CD14-positive monocyte (primary cell): ENCODE data around the gene JMJD6. TPM values are rescaled to one million over a fixed set of nuclear protein-coding genes. Genes with fewer than 3 reads are reported as not detected.
"Not testable (repeated sequence)": the region's sequence is repeated elsewhere in the genome, so short reads cannot be mapped to it uniquely, and the experiment has no call there.

Experiments
- DNase-seq, 3 donors: peaks; one replicate each; pipeline ENCODE4 v3.0.0-alpha.2; 2011 to 2022
- H2AFZ ChIP-seq: 2 replicates; pipeline ENCODE4 v1.6.0; 2012; ENCODE audit warnings: mild to moderate bottlenecking, low read depth, low read length, inconsistent platforms; ENCODE audit not compliant: insufficient read depth, poor library complexity, severe bottlenecking
- H3K27ac ChIP-seq, 2 donors: 1 replicate in 1 of 2; 2 replicates in 1 of 2; pipeline ENCODE4 v1.5.1; 2012 to 2013; ENCODE audit warnings: low read length in 2 of 2, control low read depth in 1 of 2, inconsistent platforms in 1 of 2, low read depth in 1 of 2, mild to moderate bottlenecking in 1 of 2
- H3K27me3 ChIP-seq, 2 donors: one replicate each; pipeline versions ENCODE4 v1.6.0 to v1.6.1; 2011 to 2013; ENCODE audit warnings: low read length in 2 of 2; ENCODE audit not compliant: control insufficient read depth in 2 of 2, insufficient read depth in 2 of 2
- H3K36me3 ChIP-seq, 2 donors: replicated peaks in 1 of 2; 1 replicate in 1 of 2; 2 replicates in 1 of 2; pipeline versions ENCODE4 v1.5.1 to v1.6.1; 2012 to 2013; ENCODE audit warnings: low read length in 2 of 2, control low read depth in 1 of 2, inconsistent platforms in 1 of 2, mild to moderate bottlenecking in 1 of 2; ENCODE audit not compliant: insufficient read depth in 2 of 2, control insufficient read depth in 1 of 2
- H3K4me1 ChIP-seq, 2 donors: 1 replicate in 1 of 2; 2 replicates in 1 of 2; pipeline versions ENCODE4 v1.5.1 to v1.6.1; 2012 to 2013; ENCODE audit warnings: low read length in 2 of 2, control low read depth in 1 of 2, inconsistent platforms in 1 of 2, mild to moderate bottlenecking in 1 of 2, moderate library complexity in 1 of 2; ENCODE audit not compliant: insufficient read depth in 2 of 2, control insufficient read depth in 1 of 2
- H3K4me2 ChIP-seq: replicated peaks from 2 replicates; pipeline ENCODE3; 2012; ENCODE audit warnings: low read length, moderate library complexity, mild to moderate bottlenecking; ENCODE audit not compliant: poor library complexity, severe bottlenecking; ENCODE audit errors: extremely low read depth
- H3K4me3 ChIP-seq, 3 experiments: fragments of 200-600 bp in 1 of 3; sonication (generic) in 1 of 3; replicated peaks in 1 of 3; 1 replicate in 2 of 3; 2 replicates in 1 of 3; pipeline ENCODE4 v1.5.1; 2011 to 2013; ENCODE audit warnings: low read length in 3 of 3, mild to moderate bottlenecking in 3 of 3, control low read depth in 2 of 3, low read depth in 2 of 3, inconsistent platforms in 1 of 3, moderate library complexity in 1 of 3
- H3K79me2 ChIP-seq: 2 replicates; pipeline ENCODE4 v1.6.0; 2012; ENCODE audit warnings: mild to moderate bottlenecking, control low read depth, inconsistent platforms, low read length, moderate library complexity; ENCODE audit not compliant: insufficient read depth
- H3K9ac ChIP-seq: 2 replicates; pipeline ENCODE4 v1.6.0; 2017; ENCODE audit warnings: low read length, mild to moderate bottlenecking; ENCODE audit not compliant: insufficient read depth, poor library complexity, severe bottlenecking
- H3K9me3 ChIP-seq, 2 donors: replicated peaks in 1 of 2; 1 replicate in 1 of 2; 2 replicates in 1 of 2; pipeline versions ENCODE4 v1.5.1 to v1.6.1; 2012 to 2013; ENCODE audit warnings: low read length in 2 of 2, control low read depth in 1 of 2; ENCODE audit not compliant: control insufficient read depth in 1 of 2, insufficient read depth in 1 of 2
- H4K20me1 ChIP-seq: 2 replicates; pipeline ENCODE4 v1.6.0; 2012; ENCODE audit warnings: mild to moderate bottlenecking, low read length, control low read depth, moderate library complexity; ENCODE audit not compliant: insufficient read depth
- H3K27ac Mint-ChIP-seq, 7 donors: one replicate each; pipeline ENCODE4 v1.8.0; 2020; ENCODE audit warnings: mild to moderate bottlenecking in 7 of 7, mixed read lengths in 7 of 7, moderate library complexity in 6 of 7, inconsistent platforms in 2 of 7
- H3K27me3 Mint-ChIP-seq, 3 donors: one replicate each; pipeline ENCODE4 v1.8.0; 2021 to 2022; ENCODE audit warnings: low read depth in 3 of 3, mild to moderate bottlenecking in 3 of 3, mixed read lengths in 3 of 3, moderate library complexity in 3 of 3, inconsistent platforms in 1 of 3
- H3K36me3 Mint-ChIP-seq, 2 donors: one replicate each; pipeline ENCODE4 v1.8.0; 2020; ENCODE audit warnings: mixed read lengths in 2 of 2, inconsistent platforms in 1 of 2, mild to moderate bottlenecking in 1 of 2
- H3K4me1 Mint-ChIP-seq: one replicate; pipeline ENCODE4 v1.8.0; 2020; ENCODE audit warnings: mild to moderate bottlenecking, mixed read lengths
- H3K4me3 Mint-ChIP-seq, 2 donors: one replicate each; pipeline ENCODE4 v1.8.0; 2020; ENCODE audit warnings: mild to moderate bottlenecking in 2 of 2, mixed read lengths in 2 of 2, moderate library complexity in 1 of 2
- H3K9me3 Mint-ChIP-seq, 7 donors: one replicate each; pipeline ENCODE4 v1.8.0; 2020 to 2022; ENCODE audit warnings: mixed read lengths in 7 of 7, mild to moderate bottlenecking in 6 of 7, moderate library complexity in 6 of 7, inconsistent platforms in 2 of 7
- CTCF ChIP-seq: fragments of 200-600 bp; IDR thresholded peaks from one replicate; pipeline ENCODE4 v1.8.0; 2022; ENCODE audit warnings: antibody characterized with exemption, mild to moderate bottlenecking
- WGBS: methylation state at CpG from one replicate; pipeline ENCODE4 v1.1.5; 2013; ENCODE audit warnings: missing lambda C conversion rate; ENCODE audit not compliant: insufficient coverage; 5-methylcytosine and 5-hydroxymethylcytosine counted together
- intact Hi-C, 2 donors: fragments of 100-400 bp; cut with micrococcal nuclease; formaldehyde crosslinking; loops; one replicate each; pipeline versions ENCODE4 v1.15.0 to v1.15.1; 2023
- polyA plus RNA-seq, 3 donors: library from polyadenylated mRNA; depleted of rRNA in 1 of 3; unstranded in 2 of 3; stranded (reverse) in 1 of 3; fragments of 300-500 nt in 2 of 3; fragments of >200 nt in 1 of 3; fragmentation: Illumina TruSeq in 2 of 3; gene quantifications; 1 replicate in 2 of 3; 2 replicates in 1 of 3; pipeline ENCODE4 v1.2.3, GENCODE V29; 2012 to 2021

Gene JMJD6
- polyA plus RNA-seq, 3 donors = 24.6 to 75.0 (median 26.2) TPM

DNA sequence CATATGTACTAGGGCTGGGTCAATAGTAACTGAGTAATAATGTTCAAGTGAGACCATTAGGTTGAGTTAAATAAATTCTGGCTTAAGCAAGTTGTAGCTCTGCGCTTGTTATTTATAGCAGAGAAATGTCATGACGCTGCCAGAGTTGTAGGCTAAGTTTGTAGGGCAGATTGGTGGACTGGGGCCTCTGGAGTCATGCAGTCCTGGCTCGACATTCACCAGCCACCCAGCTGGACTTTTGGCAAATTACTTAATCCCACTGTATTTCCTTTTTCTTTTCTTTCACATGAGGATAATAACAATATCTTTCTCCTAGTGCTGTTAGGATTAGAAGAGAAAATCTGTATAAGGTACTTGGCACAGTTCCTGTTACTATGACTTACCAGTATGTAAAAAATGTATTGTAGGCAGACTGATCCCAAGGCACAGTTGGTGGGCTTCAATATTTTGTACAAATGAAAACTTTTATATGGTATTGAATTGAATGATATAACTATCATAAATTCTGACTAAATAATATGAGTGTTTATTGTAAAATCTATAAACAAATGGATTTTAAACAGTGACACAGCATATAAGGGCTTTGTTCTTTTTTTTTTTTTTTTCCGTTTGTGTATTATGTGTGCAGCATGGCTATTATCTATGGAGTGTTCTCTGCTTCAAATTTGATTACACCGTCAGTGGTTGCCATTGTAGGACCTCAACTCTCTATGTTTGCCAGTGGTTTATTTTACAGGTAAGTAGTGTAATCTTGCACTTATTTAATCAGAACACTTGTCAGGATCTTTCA, 14.1 kb upstream of the JMJD6 start:
- 100% methylated on average over 1 of the region's 5 CpGs for WGBS
- Histone ChIP-seq H3K9ac (no peak overlapping the region), H3K27ac (no peak overlapping the region), H3K4me2 (no peak overlapping the region), H3K36me3 (peaks cover 36 to 53% of the 10 kb centered on the region in 2 donors), H3K9me3 (no peaks in the 10 kb centered on the region), H3K27me3 (no peaks in the 10 kb centered on the region), H3K79me2 (peaks cover 35% of the 10 kb centered on the region), H3K4me1 (peaks cover 14 to 18% of the 10 kb centered on the region in 2 donors), H3K4me3 (no peak overlapping the region), H2AFZ (no peak overlapping the region), H4K20me1 (peaks cover 16% of the 10 kb centered on the region)
- Mint-ChIP-seq H3K4me3 (no peak overlapping the region), H3K4me1 (peaks cover 15% of the 10 kb centered on the region), H3K36me3 (peaks cover 43 to 53% of the 10 kb centered on the region in 2 donors), H3K27me3 (peaks cover 0 to 2% (median 0%) of the 10 kb centered on the region in 3 donors), H3K9me3 (peaks cover 0 to 2% (median 0%) of the 10 kb centered on the region in 7 donors), H3K27ac (peak overlapping the region in 1 of 7 donors; percentile 2)
- no peak for DNase-seq
- no peak for TF ChIP-seq CTCF
- intact Hi-C loops = no loop called here

GRCh38 chr17:76739568-76740115, 13.2 kb upstream of the JMJD6 start:
- WGBS = 96% methylated on average over 5 of the region's 17 CpGs
- H3K4me3 Mint-ChIP-seq = not testable (repeated sequence)

More at GRCh38 chr17:76739568-76740115, 13.2 kb upstream of the JMJD6 start:
- not testable (repeated sequence) for H3K9me3 ChIP-seq, H3K4me2 ChIP-seq, H3K4me3 ChIP-seq, H3K9ac ChIP-seq, H3K27me3 ChIP-seq, H3K9me3 Mint-ChIP-seq, DNase-seq, H3K27ac ChIP-seq, H3K27ac Mint-ChIP-seq, H2AFZ ChIP-seq, H3K27me3 Mint-ChIP-seq
- peaks cover 36 to 53% of the 10 kb centered on the region in 2 donors for H3K36me3 ChIP-seq
- intact Hi-C loops = loop anchor here in 1 of 2 donors (10.0 kb wide), 1 partner anchor 475 kb away; the partner anchor contains the start of gene UBALD2
- peaks cover 22 to 26% of the 10 kb centered on the region in 2 donors for H3K4me1 ChIP-seq
- H3K4me1 Mint-ChIP-seq = peaks cover 21% of the 10 kb centered on the region
- H3K79me2 ChIP-seq = peaks cover 44% of the 10 kb centered on the region
- peaks cover 25% of the 10 kb centered on the region for H4K20me1 ChIP-seq
- H3K36me3 Mint-ChIP-seq = peaks cover 40 to 53% of the 10 kb centered on the region in 2 donors
